Type B pancreatic cell (in vitro differentiated cells): ENCODE results near the gene RNF150. TPM values are rescaled to one million over a fixed set of nuclear protein-coding genes. Genes with fewer than 3 reads are reported as not detected.

Experiments used
- DNase-seq: peaks from one replicate; pipeline ENCODE4 v3.0.0; 2021; ENCODE audit warnings: mixed read lengths; ENCODE audit not compliant: unreplicated experiment; ENCODE audit errors: extremely low spot score
- H3K27ac Mint-ChIP-seq: 2 replicates; pipeline ENCODE4 v1.8.0; 2021; ENCODE audit warnings: mild to moderate bottlenecking, mixed read lengths
- H3K27me3 Mint-ChIP-seq: 2 replicates; pipeline ENCODE4 v1.8.0; 2021; ENCODE audit warnings: mixed read lengths
- H3K36me3 Mint-ChIP-seq: 2 replicates; pipeline ENCODE4 v1.8.0; 2021; ENCODE audit warnings: mixed read lengths
- H3K4me1 Mint-ChIP-seq: one replicate; pipeline ENCODE4 v1.8.0; 2021; ENCODE audit warnings: mixed read lengths; ENCODE audit not compliant: unreplicated experiment
- H3K4me3 Mint-ChIP-seq: 2 replicates; pipeline ENCODE4 v1.8.0; 2021; ENCODE audit warnings: mild to moderate bottlenecking, mixed read lengths
- H3K9me3 Mint-ChIP-seq: 2 replicates; pipeline ENCODE4 v1.8.0; 2021; ENCODE audit warnings: mixed read lengths
- CTCF ChIP-seq: fragments of 200-600 bp; sonication (generic); conservative IDR thresholded peaks from 2 replicates; pipeline ENCODE4 v1.5.0; 2021; ENCODE audit warnings: antibody characterized with exemption, mild to moderate bottlenecking
- total RNA-seq: library from RNA; stranded (reverse); gene quantifications from 2 replicates; pipeline ENCODE4 v1.2.1, GENCODE V29; 2021; ENCODE audit warnings: low replicate concordance

The RNF150 gene
- total RNA-seq, 1 donor from 2014 or later, result 34.0 TPM

GRCh38 chr4:141155586-141155985, 22.3 kb upstream of the RNF150 start:
- no peak for TF ChIP-seq CTCF
- Mint-ChIP-seq H3K36me3 (no peaks in the 10 kb centered on the region), H3K27ac (no peak overlapping the region), H3K9me3 (no peaks in the 10 kb centered on the region), H3K4me1 (no peaks in the 10 kb centered on the region), H3K4me3 (no peak overlapping the region), H3K27me3 (peaks cover 5% of the 10 kb centered on the region)
- no peak for DNase-seq

GRCh38 chr4:141154725-141155124, 21.5 kb upstream of the RNF150 start:
- H3K4me3 Mint-ChIP-seq, result no peak overlapping the region
- H3K36me3 Mint-ChIP-seq, result no peaks in the 10 kb centered on the region
- H3K4me1 Mint-ChIP-seq, result no peaks in the 10 kb centered on the region
- DNase-seq, result no peak
- no peak overlapping the region for H3K27ac Mint-ChIP-seq
- TF ChIP-seq CTCF, result no peak
- peaks cover 5% of the 10 kb centered on the region for H3K27me3 Mint-ChIP-seq
- no peaks in the 10 kb centered on the region for H3K9me3 Mint-ChIP-seq

GRCh38 chr4:141153751-141154510, 20.7 kb upstream of the RNF150 start:
- Mint-ChIP-seq H3K4me1 (no peaks in the 10 kb centered on the region), H3K4me3 (no peak overlapping the region), H3K36me3 (no peaks in the 10 kb centered on the region), H3K27ac (no peak overlapping the region), H3K27me3 (peaks cover 5% of the 10 kb centered on the region), H3K9me3 (no peaks in the 10 kb centered on the region)
- no peak for DNase-seq
- no peak for TF ChIP-seq CTCF

- no peaks in the 10 kb centered on the region for H3K9me3 Mint-ChIP-seq
- no peaks in the 10 kb centered on the region for H3K27me3 Mint-ChIP-seq
- H3K4me3 Mint-ChIP-seq, result no peak overlapping the region
- TF ChIP-seq CTCF, result no peak
- DNase-seq, result no peak
- no peaks in the 10 kb centered on the region for H3K4me1 Mint-ChIP-seq
- no peaks in the 10 kb centered on the region for H3K36me3 Mint-ChIP-seq
- no peak overlapping the region for H3K27ac Mint-ChIP-seq
These were observed 10.9 kb upstream of the RNF150 start for GRCh38 chr4:141144207-141144606.

- no peak for DNase-seq
- Mint-ChIP-seq H3K4me3 (no peak overlapping the region), H3K27me3 (peaks cover under 1% of the 10 kb centered on the region), H3K9me3 (no peaks in the 10 kb centered on the region), H3K4me1 (no peaks in the 10 kb centered on the region), H3K36me3 (no peaks in the 10 kb centered on the region), H3K27ac (no peak overlapping the region)
- no peak for TF ChIP-seq CTCF
These were observed 9.2 kb upstream of the RNF150 start for GRCh38 chr4:141142423-141142822.
